NCI-H748 (cell line): ENCODE measurements around the gene PSMB7.

Experiments used
- DNase-seq: peaks from one replicate; lab custom pipeline; 2025; ENCODE audit not compliant: unreplicated experiment; lab: John Stamatoyannopoulos, UW

The PSMB7 gene

GRCh38 chr9:124415102-124415851, at the start of gene PSMB7:
Gene PSMB7, minus strand, starts transcription at chr9:124415442. Its CDS starts 17 bp downstream, at chr9:124415425.
- peak; percentile 98 for DNase-seq

- no peak for DNase-seq
Observed at GRCh38 chr9:124462739-124463138, 47.5 kb upstream of the PSMB7 start.

GRCh38 chr9:124458441-124458840, 43.2 kb upstream of the PSMB7 start:
- no peak for DNase-seq

- no peak for DNase-seq
Observed at GRCh38 chr9:124457887-124458431, 42.7 kb upstream of the PSMB7 start.

- no peak for DNase-seq
Observed at GRCh38 chr9:124457079-124457886, 42.0 kb upstream of the PSMB7 start.

- no peak for DNase-seq
Observed at GRCh38 chr9:124456341-124457078, 41.3 kb upstream of the PSMB7 start.

GRCh38 chr9:124455820-124456219, 40.6 kb upstream of the PSMB7 start:
- no peak for DNase-seq

- no peak for DNase-seq
Observed at GRCh38 chr9:124454791-124455443, 39.7 kb upstream of the PSMB7 start.

GRCh38 chr9:124454296-124454695, 39.1 kb upstream of the PSMB7 start:
- no peak for DNase-seq

- DNase-seq: no peak
Observed at GRCh38 chr9:124453586-124454191, 38.4 kb upstream of the PSMB7 start.

GRCh38 chr9:124452841-124453585, 37.8 kb upstream of the PSMB7 start:
- no peak for DNase-seq

GRCh38 chr9:124452326-124452725, 37.1 kb upstream of the PSMB7 start:
- DNase-seq: no peak

- no peak for DNase-seq
Observed at GRCh38 chr9:124450931-124451661, 35.9 kb upstream of the PSMB7 start.

- DNase-seq: peak; percentile 68
Observed at GRCh38 chr9:124450241-124450924, 35.1 kb upstream of the PSMB7 start, which contains the start of gene ADGRD2. Gene ADGRD2, plus strand, starts transcription at chr9:124450451. Its CDS starts 1,216 bp downstream, at chr9:124451667.

GRCh38 chr9:124449381-124450151, 34.3 kb upstream of the PSMB7 start:
- DNase-seq: no peak

GRCh38 chr9:124448019-124448418, 32.8 kb upstream of the PSMB7 start:
- DNase-seq: no peak

- DNase-seq: no peak
Observed at GRCh38 chr9:124447297-124447661, 32.0 kb upstream of the PSMB7 start.

GRCh38 chr9:124444166-124444565, 28.9 kb upstream of the PSMB7 start:
- DNase-seq: no peak
